GM18868 (cell line): ENCODE results near the gene MRAS.
"Not testable (repeated sequence)": the region's sequence is repeated elsewhere in the genome, so short reads cannot be mapped to it uniquely, and the experiment has no call there.

ENCODE experiments used
- ATAC-seq: cut with Tn5 transposase; IDR thresholded peaks from one replicate; pipeline ENCODE4 v1.9.1; 2021; ENCODE audit warnings: mild to moderate bottlenecking, moderate library complexity; ENCODE audit not compliant: unreplicated experiment

The MRAS gene

DNA sequence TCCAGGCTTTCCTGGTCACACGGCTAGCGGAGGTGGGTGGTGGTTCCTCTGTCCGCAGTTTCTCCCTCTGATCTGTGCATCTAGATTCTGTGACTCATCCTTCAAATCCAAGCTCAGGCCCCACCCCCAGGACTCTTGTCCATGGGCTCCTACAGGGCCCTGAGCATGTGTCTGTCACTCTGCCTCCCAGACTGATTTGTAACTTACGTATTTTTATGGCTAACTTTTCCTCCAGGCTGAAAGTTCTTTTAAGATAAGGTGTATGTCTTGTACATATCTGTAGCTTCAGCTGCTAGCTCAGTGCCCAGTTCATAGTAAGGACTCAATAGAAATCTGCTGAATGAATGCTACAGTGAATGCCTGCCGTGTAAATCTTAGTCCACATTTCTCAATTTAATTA lies 94.1 kb downstream of the MRAS start:
- no peak for ATAC-seq

- ATAC-seq: no peak
These were observed 94.7 kb downstream of the MRAS start for GRCh38 chr3:138443091-138443490.

GRCh38 chr3:138443521-138444503 lies 95.4 kb downstream of the MRAS start:
- no peak for ATAC-seq

DNA sequence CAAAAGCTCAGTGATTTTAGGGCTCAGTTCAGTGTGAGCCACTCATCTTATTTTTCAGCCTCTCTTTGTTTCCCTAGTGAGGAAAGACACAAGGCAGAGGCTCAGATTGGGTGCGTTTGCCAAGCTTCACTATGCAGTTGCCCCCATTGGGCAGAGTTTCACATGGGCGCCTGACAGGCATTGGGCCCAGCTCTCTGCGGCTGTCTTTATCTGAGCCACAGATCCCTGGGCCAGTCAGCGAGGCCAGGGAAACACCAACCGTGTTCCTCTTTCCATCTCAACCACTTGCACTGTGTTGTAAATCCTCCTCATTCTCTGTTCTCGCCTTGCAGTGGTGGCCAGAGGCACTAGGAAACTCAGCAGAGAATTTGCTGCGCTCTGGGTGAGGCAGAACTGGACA lies 96.9 kb downstream of the MRAS start:
- no peak for ATAC-seq

- no peak for ATAC-seq
These were observed 97.3 kb downstream of the MRAS start for GRCh38 chr3:138445654-138446053.

DNA sequence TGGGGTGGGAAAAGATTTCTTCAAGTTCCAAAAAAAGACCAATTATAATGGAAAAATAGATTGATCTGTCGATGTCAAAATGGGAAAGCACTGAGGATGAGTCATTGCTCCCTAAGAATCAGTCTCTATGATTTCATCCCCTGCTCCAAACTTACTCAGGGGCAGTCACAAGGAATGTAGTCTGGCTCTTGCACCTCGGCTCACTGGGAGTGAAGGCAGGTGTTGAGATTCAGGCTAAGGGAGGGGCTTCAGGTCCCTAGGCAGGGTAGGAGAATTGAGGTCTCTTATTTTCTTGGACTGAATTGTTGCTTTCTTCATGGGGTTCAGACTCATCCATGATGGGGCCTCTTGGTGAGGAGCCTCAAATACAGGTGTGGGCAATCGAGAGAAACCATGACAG lies 100.3 kb downstream of the MRAS start:
- no peak for ATAC-seq

GRCh38 chr3:138449490-138449889 lies 101.1 kb downstream of the MRAS start:
- no peak for ATAC-seq

- ATAC-seq: no peak
These were observed 101.8 kb downstream of the MRAS start for GRCh38 chr3:138450181-138450580.

DNA sequence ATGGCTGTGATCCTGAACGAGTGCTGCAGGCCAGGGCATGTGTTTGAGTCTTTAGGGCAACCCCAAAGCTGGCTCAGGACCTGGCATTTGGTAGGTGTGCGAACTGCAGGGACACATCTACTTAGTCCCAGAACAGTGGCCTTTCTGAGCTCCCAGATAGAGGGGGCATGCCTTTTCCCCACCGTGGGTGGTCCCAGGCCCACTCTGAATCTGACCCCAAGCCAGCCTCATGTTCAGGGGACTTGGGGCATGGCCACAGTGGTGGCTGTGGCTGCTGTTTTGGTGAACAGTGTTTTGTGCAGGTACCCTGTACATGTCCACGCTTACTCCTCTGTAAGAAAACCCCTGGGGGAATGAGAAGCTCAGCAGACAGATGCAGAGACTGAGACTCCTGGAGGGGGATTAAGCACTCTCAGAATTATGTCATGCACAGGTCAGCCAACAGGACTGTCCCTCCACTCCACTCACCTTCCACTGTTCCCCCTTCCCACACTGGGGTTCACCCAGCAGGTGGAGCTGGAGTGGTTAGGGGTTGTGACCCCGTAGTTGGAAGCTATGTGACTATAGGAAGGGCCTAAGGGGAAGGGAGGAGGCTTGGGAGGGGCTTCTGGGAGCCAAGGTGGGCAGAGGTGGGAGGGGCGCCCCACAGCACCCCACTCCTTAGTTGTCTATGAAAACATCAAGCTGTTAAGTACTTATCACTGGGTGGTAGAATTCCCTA lies 102.5 kb downstream of the MRAS start:
- ATAC-seq: no peak

DNA sequence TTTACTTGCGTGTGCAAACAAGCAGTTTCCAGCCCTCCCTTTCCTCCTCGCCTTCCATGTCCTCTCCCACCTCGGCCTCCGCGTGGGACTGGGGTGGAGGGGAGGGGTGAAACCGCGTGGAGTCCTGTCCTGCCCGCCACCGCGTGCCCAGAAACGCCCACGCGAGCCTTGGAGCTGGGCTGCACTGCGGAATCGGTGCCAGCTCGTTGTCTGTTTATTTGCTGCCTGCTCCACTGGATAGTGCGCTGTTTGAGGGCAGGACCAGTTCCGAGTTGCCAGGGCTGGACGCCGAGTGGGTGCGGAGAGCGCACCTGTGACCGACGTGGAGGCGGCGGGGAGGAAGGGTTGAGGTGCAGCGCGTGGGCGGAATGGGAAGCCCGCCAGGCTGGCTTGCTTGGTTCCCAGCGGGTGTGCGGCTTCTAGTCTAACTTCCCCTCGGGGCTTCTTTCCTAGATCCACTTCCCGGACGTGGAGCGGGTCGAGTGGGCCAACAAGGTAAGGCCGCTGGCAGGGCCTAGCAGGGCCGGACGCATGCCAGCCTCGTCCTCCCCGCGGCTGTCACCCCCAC lies 103.3 kb downstream of the MRAS start:
- ATAC-seq: no peak

DNA sequence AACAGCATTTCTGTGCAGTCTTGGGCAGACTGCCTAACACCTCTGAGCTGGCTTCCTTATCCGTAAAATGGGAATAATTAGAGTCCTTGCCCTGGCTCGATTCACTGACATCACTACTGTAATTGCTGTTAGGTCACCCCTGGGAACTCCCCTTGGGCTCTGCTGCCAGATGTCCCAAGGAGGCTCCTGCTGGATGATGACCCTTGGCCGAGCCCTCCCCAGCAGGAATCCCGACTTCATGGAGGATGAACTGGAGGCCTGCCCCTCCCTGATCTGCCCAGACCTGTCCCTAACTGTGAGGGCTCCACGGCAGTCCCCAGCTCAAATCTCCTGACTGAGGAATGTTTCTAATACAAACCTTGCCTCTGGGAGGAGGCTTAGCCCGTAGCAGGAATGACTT lies 104.1 kb downstream of the MRAS start:
- no peak for ATAC-seq

- ATAC-seq: not testable (repeated sequence)
These were observed 105.6 kb downstream of the MRAS start for GRCh38 chr3:138453940-138454339.
